A549 treated with Mapracorat at 1 μM for 4 hours (cell line): Measurements from ENCODE around the gene SOD2. TPM values are rescaled to one million over a fixed set of nuclear protein-coding genes. Genes with fewer than 3 reads are reported as not detected.

Source experiments
- total RNA-seq: library from RNA; stranded (reverse); fragments of 200-300 nt; extraction: Qiagen RNA extraction; gene quantifications from 5 replicates; pipeline ENCODE4 v1.2.3, GENCODE V29; 2022

The SOD2 gene
- total RNA-seq: 164 to 212 TPM (median 181 TPM) in 5 replicates

GRCh38 chr6:159693128-159693893 is at the start of gene SOD2:
Gene SOD2, minus strand, starts transcription at chr6:159693241. Its CDS starts 74 bp downstream, at chr6:159693167.

DNA sequence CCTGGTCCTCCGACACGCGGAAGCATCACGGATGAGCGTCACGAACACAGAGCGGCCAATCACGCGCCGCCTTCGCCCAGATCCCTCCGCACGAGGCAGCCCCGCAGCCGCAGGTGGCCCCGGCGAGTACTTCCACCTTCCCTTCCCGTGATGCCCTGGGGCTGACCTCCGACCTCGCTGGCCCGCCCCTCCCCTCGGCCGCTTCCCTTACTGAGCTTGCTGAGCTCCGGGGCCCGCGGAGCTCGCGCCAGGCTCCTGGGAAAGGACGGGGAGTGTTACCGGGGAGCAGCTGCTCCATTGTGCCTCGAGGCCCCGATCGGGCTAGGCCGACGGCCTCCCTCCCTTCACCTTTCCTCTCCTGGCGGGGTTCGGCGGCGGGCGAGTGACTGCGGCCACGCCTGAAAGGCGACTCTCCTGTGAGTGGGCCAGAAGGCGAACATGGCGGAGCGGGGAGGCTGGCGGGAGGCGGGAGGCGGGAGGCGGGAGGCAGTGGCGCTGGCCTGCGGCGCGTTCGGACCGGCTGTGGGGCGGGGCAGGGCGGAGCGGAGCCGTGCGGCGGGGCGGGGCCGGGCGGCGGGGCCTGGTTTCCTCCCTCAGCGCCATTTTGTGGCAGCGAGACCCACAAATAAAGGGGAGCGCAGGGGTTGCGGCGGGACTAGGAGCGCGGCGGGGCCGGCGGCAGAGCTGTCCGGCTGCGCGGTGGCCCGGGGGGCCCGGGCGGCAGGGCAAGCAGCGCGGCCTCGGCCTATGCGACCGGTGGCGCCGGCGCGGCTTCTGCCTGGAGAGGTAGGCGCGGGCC is 34.1 kb upstream of the SOD2 start, which contains the start of gene WTAP:
WTAP (plus strand) TSS at position 589 of the 799 bp plus-strand sequence. CDS start 8,760 bp downstream, outside the sequence.

Other genes starting within 250 kb of the SOD2 start
- 66.1 to 69.9 TPM (median 68.9 TPM) in 5 replicates for gene WTAP, start 34.3 kb upstream of the SOD2 start, total RNA-seq
- gene ACAT2, start 68.8 kb upstream of the SOD2 start, total RNA-seq: 26.4 to 29.8 TPM (median 28.5 TPM) in 5 replicates
- 210 to 241 TPM (median 222 TPM) in 5 replicates for gene TCP1, start 96.4 kb upstream of the SOD2 start, total RNA-seq
- 76.5 to 102 TPM (median 87.7 TPM) in 5 replicates for gene MRPL18, start 97.2 kb upstream of the SOD2 start, total RNA-seq
- gene PNLDC1, start 107.0 kb upstream of the SOD2 start, total RNA-seq: 0.10 TPM in 1 of 5 replicates, not detected in the others
- gene MAS1, start 197.7 kb upstream of the SOD2 start, total RNA-seq: 0.01 TPM in 1 of 5 replicates, not detected in the others